GM12878 (cell line): ENCODE results near the gene DAPK2. TPM values are rescaled to one million over a fixed set of nuclear protein-coding genes. Genes with fewer than 3 reads are reported as not detected.

Experiments used
- ATAC-seq: fragments of 200-7000 bp; cut with Tn5 transposase; 3 replicates; pipeline ENCODE4 v1.9.1; 2020; ENCODE audit warnings: mild to moderate bottlenecking, moderate library complexity
- BruUV-seq: library from RNA; stranded (reverse); fragments of 400-500 nt; replicated peaks from 2 replicates; lab custom pipeline; 2021; lab: Mats Ljungman, UMichigan
- CTCF ChIA-PET: fragments of 300-600 bp; sonication (Branson Sonifier 250); formaldehyde crosslinking; extraction: SDS; loops from one replicate; lab custom pipeline; 2021; ENCODE audit warnings: inconsistent platforms; lab: Yijun Ruan, JAX
- POLR2A ChIA-PET: fragments of 350-600 bp; formaldehyde crosslinking; extraction: SDS; loops from one replicate; lab custom pipeline; 2021; ENCODE audit warnings: inconsistent platforms; lab: Charles Lee
- RAD21 ChIA-PET: fragments of 300-600 bp; sonication (Branson Sonifier 250); formaldehyde crosslinking; loops from one replicate; lab custom pipeline; 2023; ENCODE audit warnings: antibody characterized with exemption; ENCODE audit not compliant: unreplicated experiment; lab: Charles Lee
- SMC1A ChIA-PET: fragments of 300-600 bp; sonication (Branson Sonifier 250); formaldehyde crosslinking; loops from one replicate; lab custom pipeline; 2023; ENCODE audit not compliant: unreplicated experiment, uncharacterized antibody; lab: Charles Lee
- DNase-seq: peaks from one replicate; pipeline ENCODE4 v3.0.0-alpha.2; 2011; ENCODE audit warnings: low read depth, low spot score
- FAIRE-seq: peaks from 3 replicates; lab custom pipeline; 2011; peaks lifted over from hg19 to GRCh38; lab: Jason Lieb, UNC
- H2AFZ ChIP-seq: 2 replicates; pipeline ENCODE4 v1.6.0; 2011; ENCODE audit warnings: low read depth, low read length, control low read depth; ENCODE audit not compliant: control insufficient read depth
- H3K27ac ChIP-seq: 2 replicates; pipeline ENCODE4 v1.5.1; 2011; ENCODE audit warnings: control low read depth; ENCODE audit not compliant: control insufficient read depth, insufficient read depth
- H3K27me3 ChIP-seq, 2 experiments: replicated peaks in 1 of 2; 2 replicates each; pipeline versions ENCODE4 v1.6.0 to v1.6.1; 2011; ENCODE audit warnings: low read length in 1 of 2; ENCODE audit not compliant: control insufficient read depth in 2 of 2, insufficient read depth in 2 of 2
- H3K36me3 ChIP-seq, 2 experiments: 2 replicates each; pipeline ENCODE4 v1.5.1; 2011; ENCODE audit warnings: low read length in 1 of 2; ENCODE audit not compliant: control insufficient read depth in 2 of 2, insufficient read depth in 2 of 2
- H3K4me1 ChIP-seq: 2 replicates; pipeline ENCODE4 v1.6.1; 2011; ENCODE audit warnings: mild to moderate bottlenecking, low read length, moderate library complexity, mixed read lengths; ENCODE audit not compliant: control insufficient read depth, insufficient read depth
- H3K4me2 ChIP-seq: 2 replicates; pipeline ENCODE4 v1.6.0; 2011; ENCODE audit warnings: control low read depth; ENCODE audit not compliant: control insufficient read depth, insufficient read depth
- H3K4me3 ChIP-seq: fragments of 200-600 bp; sonication (generic); 2 replicates; pipeline ENCODE4 v1.5.1; 2016
- H3K79me2 ChIP-seq: 2 replicates; pipeline ENCODE4 v1.6.0; 2011; ENCODE audit warnings: low read length; ENCODE audit not compliant: control insufficient read depth, insufficient read depth
- H3K9ac ChIP-seq: 2 replicates; pipeline ENCODE4 v1.8.0; 2011; ENCODE audit warnings: low read length, control low read depth, mixed read lengths; ENCODE audit not compliant: control insufficient read depth, insufficient read depth
- H3K9me3 ChIP-seq: replicated peaks from 3 replicates; pipeline ENCODE4 v1.5.1; 2011; ENCODE audit warnings: mild to moderate bottlenecking, low read length; ENCODE audit not compliant: control insufficient read depth, insufficient read depth
- H4K20me1 ChIP-seq: 2 replicates; pipeline ENCODE4 v1.6.0; 2011; ENCODE audit not compliant: control insufficient read depth, insufficient read depth
- HDAC2 ChIP-seq: fragments of 200-600 bp; sonication (generic); IDR thresholded peaks from 2 replicates; pipeline ENCODE4 v1.6.1; 2017
- HDAC6 ChIP-seq: fragments of 200-600 bp; sonication (generic); IDR thresholded peaks from one replicate; pipeline ENCODE4 v1.8.0; 2017; ENCODE audit warnings: antibody characterized with exemption; ENCODE audit not compliant: unreplicated experiment
- KDM1A ChIP-seq: fragments of 200-600 bp; sonication (generic); IDR thresholded peaks from 2 replicates; pipeline ENCODE4 v1.6.1; 2016; ENCODE audit warnings: borderline replicate concordance
- NR2C1 ChIP-seq: fragments of 450-650 bp; IDR thresholded peaks from 2 replicates; pipeline ENCODE4 v1.6.1; 2017; ENCODE audit warnings: antibody characterized with exemption, mild to moderate bottlenecking, moderate library complexity
- RAD51 ChIP-seq: fragments of 450-650 bp; IDR thresholded peaks from 2 replicates; pipeline ENCODE4 v1.6.1; 2016; ENCODE audit warnings: moderate library complexity, mild to moderate bottlenecking, inconsistent platforms
- RFX5 ChIP-seq: IDR thresholded peaks from 2 replicates; pipeline ENCODE4 v1.6.1; 2011; ENCODE audit warnings: low read depth, low read length, improper control_type of control experiment
- TCF7 ChIP-seq: IDR thresholded peaks from 2 replicates; pipeline ENCODE4 v1.6.1; 2014; ENCODE audit warnings: antibody characterized with exemption, borderline replicate concordance
- WRNIP1 ChIP-seq: IDR thresholded peaks from 2 replicates; pipeline ENCODE4 v1.6.1; 2011; ENCODE audit warnings: low read depth, low read length, improper control_type of control experiment, borderline replicate concordance
- ZNF217 ChIP-seq: fragments of 450-650 bp; IDR thresholded peaks from 2 replicates; pipeline ENCODE4 v1.6.1; 2017; ENCODE audit warnings: antibody characterized with exemption, mild to moderate bottlenecking
- WGBS: methylation state at CpG from one replicate; pipeline ENCODE4 v1.1.6; 2016; ENCODE audit warnings: low lambda C conversion rate; ENCODE audit not compliant: insufficient replicate concordance, insufficient coverage; ENCODE audit errors: missing lambda C conversion rate; 5-methylcytosine and 5-hydroxymethylcytosine counted together
- in situ Hi-C: fragments of 300-500 bp; cut with MboI; formaldehyde crosslinking; loops from 9 replicates; pipeline ENCODE4 v1.14.3; 2018; ENCODE audit warnings: mixed read lengths
- intact Hi-C: fragments of 100-400 bp; cut with micrococcal nuclease; formaldehyde crosslinking; loops from one replicate; pipeline ENCODE4 v1.14.2; 2022; ENCODE audit not compliant: unreplicated experiment
- polyA plus RNA-seq, 11 experiments: library from polyadenylated mRNA; depleted of rRNA in 4 of 11; unstranded in 6 of 11; stranded (reverse) in 5 of 11; fragments of >200 nt; fragmentation: Nextera tagmentation in 4 of 11; fragmentation: Illumina TruSeq in 1 of 11; extraction: Ambion mirVana in 4 of 11; extraction: Trizol in 1 of 11; gene quantifications; 1 replicate in 1 of 11; 2 replicates in 10 of 11; pipeline versions ENCODE4 v1.2.1 to v1.2.3, GENCODE V29; 2011 to 2016; ENCODE audit warnings: inconsistent platforms in 2 of 11, missing spikeins in 2 of 11, low read depth in 1 of 11
- total RNA-seq, 4 experiments: library from RNA; depleted of rRNA in 3 of 4; stranded (reverse); fragments of >200 nt in 3 of 4; fragmentation: Illumina TruSeq in 1 of 4; extraction: Trizol in 1 of 4; gene quantifications; 2 replicates each; pipeline versions ENCODE4 v1.2.1 to v1.2.3, GENCODE V29; 2013 to 2021
- TF ChIP-seq, protein P1 (sequence below): IDR thresholded peaks from 2 replicates; pipeline ENCODE4 v1.6.1; 2012; ENCODE audit warnings: low read depth, low read length, improper control_type of control experiment
- TF ChIP-seq, protein P2 (sequence below): IDR thresholded peaks from 2 replicates; pipeline ENCODE4 v1.6.1; 2011; ENCODE audit warnings: low read depth, low read length, improper control_type of control experiment, borderline replicate concordance
- TF ChIP-seq, protein P3 (sequence below): fragments of 450-650 bp; IDR thresholded peaks from 2 replicates; pipeline ENCODE4 v1.6.1; 2017; ENCODE audit warnings: mild to moderate bottlenecking, low read depth, inconsistent platforms; ENCODE audit not compliant: poor library complexity, severe bottlenecking
- TF ChIP-seq, protein P4 (sequence below): fragments of 450-650 bp; conservative IDR thresholded peaks from 2 replicates; pipeline ENCODE4 v1.6.1; 2017; ENCODE audit warnings: mild to moderate bottlenecking, moderate library complexity

DAPK2 gene
- total and polyA plus RNA-seq, 10 of the 15 experiments (the other 5 are each of a cell fraction or from before 2014, with no cell fraction given), result 0.69 to 8.4 (median 4.1) TPM

DNA sequence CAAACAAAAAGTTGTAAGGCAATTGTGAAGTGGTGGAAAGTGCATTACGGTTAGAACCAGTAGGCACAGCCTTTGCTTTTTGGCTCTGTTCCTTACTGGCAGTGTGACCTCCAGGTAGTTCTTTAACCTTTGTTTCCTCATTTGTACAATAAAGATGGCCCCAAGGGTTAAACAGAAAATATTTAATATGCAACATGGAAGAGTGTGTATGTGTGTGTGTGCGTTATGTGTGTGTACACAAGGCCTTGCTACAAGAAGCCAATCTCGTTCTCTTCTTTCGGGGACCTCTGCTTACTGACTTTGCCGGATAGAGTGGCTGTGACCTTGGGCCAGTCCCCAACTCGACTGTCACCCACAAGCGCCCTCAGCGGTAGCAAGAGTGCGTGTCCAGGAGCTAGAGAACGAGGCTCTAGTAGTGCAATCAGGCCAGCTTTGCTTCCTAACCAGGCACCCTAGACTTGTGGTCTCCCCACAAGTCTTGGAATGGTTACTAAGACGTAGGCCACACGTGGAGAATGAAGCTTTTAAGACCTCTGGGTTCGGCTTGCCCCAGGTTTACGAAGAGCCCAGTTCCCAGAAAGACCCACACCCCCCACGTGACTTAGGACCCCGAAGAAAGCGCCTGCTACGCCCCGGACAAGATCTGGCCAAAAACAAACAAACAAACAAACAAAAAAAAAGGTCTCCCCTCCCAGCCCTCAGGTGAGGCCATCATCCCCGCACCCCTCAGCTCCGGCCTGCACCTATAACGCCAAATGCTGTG is 46.8 kb upstream of the DAPK2 start:
- peak overlapping the region; percentile 98 for H2AFZ ChIP-seq
- no peaks in the 10 kb centered on the region for H3K9me3 ChIP-seq
- ChIA-PET POLR2A (interaction anchor here (0.9 to 4.2 kb wide), 11 partner anchors 11 to 425 kb away, joined by 3 to 21 read pairs (median 4); partner anchors contain the start of genes PPIB and SNX22), SMC1A (interaction anchor here (0.6 to 2.5 kb wide), 19 partner anchors 11 to 582 kb away, joined by 3 to 10 read pairs (median 3); no protein-coding TSS in a partner anchor), RAD21 (interaction anchor here (0.8 to 2.7 kb wide), 19 partner anchors 8 to 901 kb away, joined by 3 to 18 read pairs (median 4); partner anchors contain the start of gene PPIB), CTCF (interaction anchor here (0.6 to 7.2 kb wide), 18 partner anchors 9 to 494 kb away, joined by 3 to 73 read pairs (median 5); partner anchors contain the start of genes DAPK2 and PPIB)
- H3K4me2 ChIP-seq, result peak overlapping the region; percentile 90
- in situ Hi-C loops (no loop called here), intact Hi-C loops (loop anchor here (1.0 to 10.0 kb wide), 4 partner anchors 60 to 618 kb away; partner anchors contain the start of genes PCLAF, TRIP4 and USP3)
- H4K20me1 ChIP-seq, result no peaks in the 10 kb centered on the region
- H3K79me2 ChIP-seq, result peaks cover 87% of the 10 kb centered on the region
- peaks cover 2% of the 10 kb centered on the region in 2 experiments; a peak in 3 of 4 replicates for H3K36me3 ChIP-seq
- peak; percentile 58 for ATAC-seq
- BruUV-seq, result TSS peak; percentile 80
- DNase-seq, result no peak
- peak overlapping the region; percentile 96 for H3K4me3 ChIP-seq
- no peak for FAIRE-seq
- H3K9ac ChIP-seq, result peak overlapping the region; percentile 85
- peaks cover 32% of the 10 kb centered on the region for H3K4me1 ChIP-seq
- WGBS, result under 1% methylated on average over 22 of the region's 22 CpGs
- H3K27me3 ChIP-seq, result no peaks in the 10 kb centered on the region
- H3K27ac ChIP-seq, result peak overlapping the region; percentile 94
- TF ChIP-seq NR2C1, result 0 out of 2 replicates have a peak, but pooled peaks have one; percentile 27
- TF ChIP-seq RFX5, result no peak
- no peak for TF ChIP-seq HDAC6
- TF ChIP-seq, protein P1, sequence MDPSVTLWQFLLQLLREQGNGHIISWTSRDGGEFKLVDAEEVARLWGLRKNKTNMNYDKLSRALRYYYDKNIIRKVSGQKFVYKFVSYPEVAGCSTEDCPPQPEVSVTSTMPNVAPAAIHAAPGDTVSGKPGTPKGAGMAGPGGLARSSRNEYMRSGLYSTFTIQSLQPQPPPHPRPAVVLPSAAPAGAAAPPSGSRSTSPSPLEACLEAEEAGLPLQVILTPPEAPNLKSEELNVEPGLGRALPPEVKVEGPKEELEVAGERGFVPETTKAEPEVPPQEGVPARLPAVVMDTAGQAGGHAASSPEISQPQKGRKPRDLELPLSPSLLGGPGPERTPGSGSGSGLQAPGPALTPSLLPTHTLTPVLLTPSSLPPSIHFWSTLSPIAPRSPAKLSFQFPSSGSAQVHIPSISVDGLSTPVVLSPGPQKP, result no peak
- TF ChIP-seq WRNIP1, result no peak
- no peak for TF ChIP-seq ZNF217
- TF ChIP-seq HDAC2, result no peak
- TF ChIP-seq, protein P2, sequence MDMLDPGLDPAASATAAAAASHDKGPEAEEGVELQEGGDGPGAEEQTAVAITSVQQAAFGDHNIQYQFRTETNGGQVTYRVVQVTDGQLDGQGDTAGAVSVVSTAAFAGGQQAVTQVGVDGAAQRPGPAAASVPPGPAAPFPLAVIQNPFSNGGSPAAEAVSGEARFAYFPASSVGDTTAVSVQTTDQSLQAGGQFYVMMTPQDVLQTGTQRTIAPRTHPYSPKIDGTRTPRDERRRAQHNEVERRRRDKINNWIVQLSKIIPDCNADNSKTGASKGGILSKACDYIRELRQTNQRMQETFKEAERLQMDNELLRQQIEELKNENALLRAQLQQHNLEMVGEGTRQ, result peak; percentile 66; the same call in 1 of the 2 replicates
- TF ChIP-seq, protein P3, sequence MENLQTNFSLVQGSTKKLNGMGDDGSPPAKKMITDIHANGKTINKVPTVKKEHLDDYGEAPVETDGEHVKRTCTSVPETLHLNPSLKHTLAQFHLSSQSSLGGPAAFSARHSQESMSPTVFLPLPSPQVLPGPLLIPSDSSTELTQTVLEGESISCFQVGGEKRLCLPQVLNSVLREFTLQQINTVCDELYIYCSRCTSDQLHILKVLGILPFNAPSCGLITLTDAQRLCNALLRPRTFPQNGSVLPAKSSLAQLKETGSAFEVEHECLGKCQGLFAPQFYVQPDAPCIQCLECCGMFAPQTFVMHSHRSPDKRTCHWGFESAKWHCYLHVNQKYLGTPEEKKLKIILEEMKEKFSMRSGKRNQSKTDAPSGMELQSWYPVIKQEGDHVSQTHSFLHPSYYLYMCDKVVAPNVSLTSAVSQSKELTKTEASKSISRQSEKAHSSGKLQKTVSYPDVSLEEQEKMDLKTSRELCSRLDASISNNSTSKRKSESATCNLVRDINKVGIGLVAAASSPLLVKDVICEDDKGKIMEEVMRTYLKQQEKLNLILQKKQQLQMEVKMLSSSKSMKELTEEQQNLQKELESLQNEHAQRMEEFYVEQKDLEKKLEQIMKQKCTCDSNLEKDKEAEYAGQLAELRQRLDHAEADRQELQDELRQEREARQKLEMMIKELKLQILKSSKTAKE, result no peak
- peak; percentile 94 for TF ChIP-seq RAD51
- TF ChIP-seq KDM1A, result no peak
- TF ChIP-seq, protein P4, sequence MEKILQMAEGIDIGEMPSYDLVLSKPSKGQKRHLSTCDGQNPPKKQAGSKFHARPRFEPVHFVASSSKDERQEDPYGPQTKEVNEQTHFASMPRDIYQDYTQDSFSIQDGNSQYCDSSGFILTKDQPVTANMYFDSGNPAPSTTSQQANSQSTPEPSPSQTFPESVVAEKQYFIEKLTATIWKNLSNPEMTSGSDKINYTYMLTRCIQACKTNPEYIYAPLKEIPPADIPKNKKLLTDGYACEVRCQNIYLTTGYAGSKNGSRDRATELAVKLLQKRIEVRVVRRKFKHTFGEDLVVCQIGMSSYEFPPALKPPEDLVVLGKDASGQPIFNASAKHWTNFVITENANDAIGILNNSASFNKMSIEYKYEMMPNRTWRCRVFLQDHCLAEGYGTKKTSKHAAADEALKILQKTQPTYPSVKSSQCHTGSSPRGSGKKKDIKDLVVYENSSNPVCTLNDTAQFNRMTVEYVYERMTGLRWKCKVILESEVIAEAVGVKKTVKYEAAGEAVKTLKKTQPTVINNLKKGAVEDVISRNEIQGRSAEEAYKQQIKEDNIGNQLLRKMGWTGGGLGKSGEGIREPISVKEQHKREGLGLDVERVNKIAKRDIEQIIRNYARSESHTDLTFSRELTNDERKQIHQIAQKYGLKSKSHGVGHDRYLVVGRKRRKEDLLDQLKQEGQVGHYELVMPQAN, result peak; percentile 46
- no peak for TF ChIP-seq TCF7
